Measurements from ENCODE around the gene GATAD2A.
"Not testable (repeated sequence)": the region's sequence is repeated elsewhere in the genome, so short reads cannot be mapped to it uniquely, and the experiment has no call there.

GATAD2A gene, protein sequence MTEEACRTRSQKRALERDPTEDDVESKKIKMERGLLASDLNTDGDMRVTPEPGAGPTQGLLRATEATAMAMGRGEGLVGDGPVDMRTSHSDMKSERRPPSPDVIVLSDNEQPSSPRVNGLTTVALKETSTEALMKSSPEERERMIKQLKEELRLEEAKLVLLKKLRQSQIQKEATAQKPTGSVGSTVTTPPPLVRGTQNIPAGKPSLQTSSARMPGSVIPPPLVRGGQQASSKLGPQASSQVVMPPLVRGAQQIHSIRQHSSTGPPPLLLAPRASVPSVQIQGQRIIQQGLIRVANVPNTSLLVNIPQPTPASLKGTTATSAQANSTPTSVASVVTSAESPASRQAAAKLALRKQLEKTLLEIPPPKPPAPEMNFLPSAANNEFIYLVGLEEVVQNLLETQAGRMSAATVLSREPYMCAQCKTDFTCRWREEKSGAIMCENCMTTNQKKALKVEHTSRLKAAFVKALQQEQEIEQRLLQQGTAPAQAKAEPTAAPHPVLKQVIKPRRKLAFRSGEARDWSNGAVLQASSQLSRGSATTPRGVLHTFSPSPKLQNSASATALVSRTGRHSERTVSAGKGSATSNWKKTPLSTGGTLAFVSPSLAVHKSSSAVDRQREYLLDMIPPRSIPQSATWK

DNA sequence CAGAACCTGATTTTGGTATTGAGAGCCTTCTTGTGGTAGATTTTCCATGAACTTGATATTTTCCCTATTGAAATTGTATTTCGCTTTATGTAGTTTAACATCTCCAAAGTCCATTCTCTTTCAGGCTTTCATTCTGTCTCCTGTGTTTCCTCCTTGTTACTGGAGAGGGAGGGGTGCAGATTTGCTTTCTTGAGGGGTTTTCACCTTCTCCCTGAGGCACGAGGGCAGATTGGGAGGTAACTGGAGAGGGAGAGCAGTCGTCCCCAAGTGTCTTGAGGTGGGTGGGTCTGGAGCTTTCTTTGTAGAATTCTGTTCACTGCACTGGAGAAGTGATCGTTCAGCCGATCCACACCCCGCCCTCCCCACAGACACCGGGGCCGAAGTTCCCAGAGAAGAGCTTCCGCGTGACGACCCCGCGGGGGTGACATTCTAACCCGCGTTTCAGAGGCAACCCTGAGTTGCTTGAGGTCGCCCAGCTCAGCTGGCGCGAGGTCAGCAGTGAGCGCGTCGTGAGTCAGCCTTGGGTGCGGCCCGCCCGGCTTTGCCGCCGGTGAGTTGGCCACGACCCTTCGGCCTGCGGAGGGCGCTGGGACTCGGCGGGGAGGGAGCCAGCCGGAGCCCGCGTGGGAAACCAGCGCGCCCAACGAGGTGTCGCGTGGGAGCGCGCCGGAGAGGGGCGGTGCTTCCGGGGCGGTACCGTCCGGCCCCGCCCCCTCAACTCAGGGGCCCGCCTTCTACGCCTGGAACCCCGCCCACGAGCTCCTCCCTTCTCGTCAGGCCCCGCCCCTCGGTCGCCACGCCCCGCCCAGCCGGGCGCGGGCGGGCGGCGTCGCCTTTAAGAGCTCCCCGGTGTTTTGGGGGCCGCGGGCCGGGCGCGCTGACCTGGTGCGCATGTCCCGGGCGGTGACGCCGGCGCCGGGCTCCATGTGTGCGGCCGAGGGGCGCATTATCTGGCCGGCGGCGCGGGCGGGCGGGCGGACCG lies at the start of gene GATAD2A:
TSS of gene GATAD2A (plus strand) at position 797 of the 982 bp plus-strand sequence. CDS start 59,671 bp downstream, outside the sequence.
- peak; percentile 29 to 55 for DNase-seq

DNA sequence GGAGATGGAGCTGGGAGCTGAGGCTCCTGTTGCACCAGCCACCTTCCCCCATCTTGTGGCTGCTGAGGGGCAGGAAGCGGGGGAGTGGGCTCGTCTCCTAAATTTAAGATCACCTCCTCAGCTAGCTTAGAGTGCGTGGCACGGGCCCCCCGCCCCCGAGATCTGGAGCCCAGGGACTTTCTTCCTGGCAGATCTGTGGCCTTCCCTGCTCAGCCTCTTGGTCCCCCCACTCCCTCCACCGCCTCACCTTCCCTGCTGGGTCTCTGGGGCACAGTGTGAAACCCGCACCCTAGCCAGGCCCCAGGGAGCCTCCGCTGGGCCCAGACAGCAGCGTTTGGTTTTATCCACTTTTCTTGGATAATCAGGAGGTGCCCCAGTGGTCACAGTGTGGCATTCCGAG lies 49.0 kb upstream of the GATAD2A start:
- no peak for DNase-seq

DNA sequence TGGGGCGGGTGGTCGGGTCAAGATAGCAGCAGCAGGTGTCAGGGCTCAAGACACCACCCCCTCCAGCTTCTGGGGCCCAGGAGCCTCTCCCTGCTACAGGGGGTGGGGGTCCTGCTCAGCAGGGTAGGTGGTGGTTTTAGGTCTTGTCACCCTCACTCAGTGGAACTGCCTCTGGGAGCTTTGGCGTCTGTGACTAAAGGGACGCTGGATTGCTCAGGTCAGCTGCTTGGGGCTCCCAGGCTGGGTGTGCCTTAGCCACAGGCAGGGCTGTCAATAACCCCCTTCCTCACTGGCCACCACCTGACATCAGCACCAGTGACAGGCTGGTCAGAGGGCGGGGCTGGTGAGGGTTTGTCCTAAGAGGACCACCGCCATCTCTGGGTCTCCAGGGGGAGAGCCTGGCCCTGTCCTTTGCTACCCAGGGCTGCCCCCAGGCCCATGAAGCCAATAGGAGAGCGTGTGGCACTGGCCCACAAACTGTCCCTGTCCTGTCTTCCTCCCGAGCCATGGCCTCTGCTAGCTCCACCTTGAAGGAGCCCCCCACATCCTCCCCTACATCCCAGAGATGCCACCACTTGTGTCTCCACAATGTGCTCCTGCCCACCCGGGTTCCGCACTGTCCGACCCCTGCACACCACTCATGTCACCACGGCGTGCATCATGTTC lies 48.4 kb upstream of the GATAD2A start:
- no peak for DNase-seq

DNA sequence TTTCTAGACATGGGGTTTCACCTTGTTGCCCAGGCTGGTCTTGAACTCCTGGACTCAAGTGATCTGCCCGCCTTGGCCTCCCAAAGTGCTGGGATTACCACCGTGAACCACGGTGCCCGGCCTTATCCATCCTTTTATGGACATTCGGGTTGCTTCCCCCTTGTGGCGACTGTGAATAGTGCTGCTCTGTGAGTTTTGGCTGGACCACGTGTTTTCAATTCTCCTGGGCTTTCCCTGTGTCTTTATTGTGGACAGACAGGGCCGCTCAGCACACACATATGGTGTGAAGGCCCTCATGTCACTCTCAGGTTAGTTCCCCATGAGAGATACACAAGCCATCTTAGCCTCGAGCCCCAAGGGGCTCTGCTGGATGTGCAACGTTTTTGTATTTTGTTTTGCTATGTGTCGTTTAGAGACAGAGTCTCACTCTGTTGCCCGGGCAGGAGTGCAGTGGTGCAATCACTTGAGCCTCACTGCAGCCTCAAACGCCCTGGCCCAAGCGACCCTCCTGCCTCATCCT lies 44.3 kb upstream of the GATAD2A start:
- DNase-seq, result no peak

DNA sequence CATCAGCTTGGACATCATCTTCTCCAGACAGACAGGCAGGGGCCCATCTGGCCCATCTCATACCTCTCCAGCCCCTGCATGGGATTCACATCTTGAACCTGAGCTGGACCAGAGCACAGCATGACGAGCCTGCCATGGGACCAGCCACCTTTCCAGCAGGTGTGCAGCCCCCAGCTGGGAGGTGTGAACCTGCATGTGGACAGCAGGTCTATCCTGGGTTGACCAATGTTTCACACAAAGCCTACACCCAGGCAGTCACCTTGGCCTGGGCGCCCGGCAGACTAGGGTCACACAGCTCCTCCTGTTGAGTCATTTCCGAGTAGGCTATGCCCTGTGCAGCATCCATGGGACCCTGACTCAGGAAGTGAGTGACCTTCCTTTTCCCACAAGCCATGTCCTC lies 43.4 kb upstream of the GATAD2A start:
- no peak for DNase-seq

DNA sequence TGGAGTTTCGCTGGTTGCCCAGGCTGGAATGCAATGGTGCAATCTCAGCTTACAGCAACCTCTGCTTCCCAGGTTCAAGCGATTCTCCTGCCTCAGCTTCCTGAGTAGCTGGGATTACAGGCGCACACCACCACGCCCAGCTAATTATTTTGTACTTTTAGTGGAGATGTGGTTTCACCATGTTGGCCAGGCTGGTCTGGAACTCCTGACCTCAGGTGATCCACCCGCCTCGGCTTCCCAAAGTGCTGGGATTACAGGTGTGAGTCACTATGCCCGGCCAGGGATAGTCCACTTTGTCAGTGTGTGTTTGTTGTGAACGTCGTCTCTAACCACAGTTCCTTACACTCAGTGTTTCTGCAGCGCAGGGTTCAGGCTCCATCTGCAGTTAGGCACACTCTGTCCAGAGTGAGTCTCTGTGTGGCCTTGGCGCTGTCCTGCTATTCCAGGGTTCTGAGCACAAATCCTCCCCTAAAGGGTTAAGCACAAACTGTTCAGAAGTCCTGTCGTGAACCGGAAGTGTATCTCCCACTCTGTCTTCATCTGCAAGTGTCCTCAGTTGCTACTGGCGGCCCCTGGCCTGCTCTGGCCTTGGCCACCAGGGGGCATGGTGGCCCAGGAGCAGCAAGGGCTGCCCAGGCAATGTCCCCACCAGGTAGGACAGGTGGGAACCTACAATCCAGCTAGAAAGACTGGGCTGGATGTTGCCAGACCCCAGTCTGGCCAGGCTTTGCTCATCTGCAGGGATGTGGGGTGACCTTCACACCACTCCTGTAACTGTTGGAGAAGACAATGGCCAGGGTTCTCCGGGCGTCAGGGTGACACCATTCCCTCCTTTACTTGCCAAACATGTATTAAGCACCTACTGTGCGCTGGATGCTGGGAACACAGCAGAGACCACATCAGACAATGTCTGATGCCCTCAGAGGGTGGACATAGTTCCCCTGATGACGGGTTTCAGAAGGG lies 38.8 kb upstream of the GATAD2A start:
- DNase-seq, result no peak

DNA sequence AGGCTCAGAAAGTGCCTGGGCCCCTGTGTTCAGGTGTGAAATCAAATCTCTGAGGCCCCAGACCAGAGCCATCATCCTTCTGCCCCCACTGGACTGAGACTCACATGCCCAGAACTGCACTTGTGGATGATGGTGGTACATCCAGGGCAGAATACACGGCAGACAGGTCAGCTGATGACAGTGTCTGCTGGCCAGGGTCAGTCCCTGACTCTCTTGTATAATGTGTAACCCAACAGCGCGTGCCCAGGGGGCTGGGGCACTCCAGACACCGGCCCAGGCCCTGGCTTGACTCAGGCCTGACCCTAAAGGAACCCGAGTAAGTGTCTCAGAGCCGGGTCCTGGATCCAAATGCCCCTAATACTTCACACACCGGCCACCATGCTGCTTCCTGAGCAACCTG lies 37.4 kb upstream of the GATAD2A start:
- no peak for DNase-seq

DNA sequence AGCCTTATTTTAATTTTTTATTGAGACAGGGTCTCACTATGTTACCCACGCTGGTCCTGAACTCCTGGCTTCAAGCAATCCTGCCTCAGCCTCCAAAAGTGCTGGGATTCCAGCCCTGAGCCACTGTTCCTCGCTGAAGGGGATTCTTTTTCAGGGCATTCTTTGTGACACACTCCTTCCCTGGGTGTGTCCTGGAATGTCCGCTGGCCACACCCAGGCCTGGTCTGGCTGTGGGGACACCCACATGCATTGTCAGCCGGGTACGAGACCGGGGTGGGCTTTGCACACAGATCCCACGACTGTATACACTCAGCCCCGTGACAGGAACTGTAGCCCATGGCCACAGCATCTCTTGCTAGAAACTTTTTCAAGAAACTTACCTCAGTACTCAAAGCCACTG lies 34.4 kb upstream of the GATAD2A start:
- DNase-seq, result no peak

DNA sequence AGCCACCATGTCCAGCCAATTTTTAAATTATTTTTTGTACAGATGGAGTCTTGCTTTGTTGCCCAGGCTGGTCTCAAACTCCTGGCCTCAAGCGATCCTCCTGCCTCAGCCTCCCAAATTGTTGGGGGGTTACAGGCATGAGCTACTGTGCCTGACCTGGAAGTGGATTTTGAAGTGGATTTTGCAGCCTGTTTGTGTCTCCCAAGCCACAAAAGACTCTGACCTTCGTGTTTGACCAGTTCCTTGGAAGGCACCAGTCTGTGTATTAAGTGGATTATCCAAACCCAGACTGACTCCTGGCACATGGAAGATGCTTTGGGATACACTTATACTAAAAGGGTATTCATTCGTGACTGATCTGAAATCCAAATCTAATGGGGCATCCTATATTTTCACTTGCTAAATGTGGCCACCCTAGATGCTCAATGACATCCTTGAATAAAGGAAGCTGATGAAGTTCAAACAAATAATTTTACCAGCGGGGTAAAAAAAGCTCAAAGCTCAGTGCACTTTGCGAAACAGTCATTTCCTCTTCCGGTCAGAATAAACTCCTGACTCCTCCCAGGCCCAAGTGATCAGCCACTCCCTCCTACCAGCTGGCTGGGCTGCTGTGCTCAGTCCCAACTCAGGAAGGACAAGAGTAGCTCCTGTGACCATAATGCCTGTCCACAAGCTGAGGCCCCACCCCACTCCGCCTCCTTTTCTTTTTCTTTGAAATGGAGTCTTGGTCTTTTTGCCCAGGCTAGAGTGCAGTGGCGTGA lies 32.6 kb upstream of the GATAD2A start:
- no peak for DNase-seq

DNA sequence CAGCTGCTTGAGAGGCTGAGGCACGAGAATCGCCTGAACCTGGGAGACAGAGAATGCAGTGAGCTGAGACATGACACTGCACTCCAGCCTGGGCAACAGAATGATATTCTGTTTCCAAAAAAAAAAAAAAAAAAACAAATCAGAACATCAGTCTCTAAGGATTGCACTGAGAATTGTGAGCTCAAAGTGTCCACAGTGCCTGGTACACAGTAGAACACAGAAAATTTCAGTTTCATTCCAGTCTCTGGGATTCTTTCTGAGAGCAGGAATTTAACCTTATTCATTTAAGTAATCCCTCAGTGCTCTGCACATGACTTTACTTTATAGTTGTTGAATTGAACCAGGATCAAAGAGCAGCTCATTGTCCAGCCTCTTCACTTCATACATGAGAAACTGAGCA lies 25.9 kb upstream of the GATAD2A start:
- no peak for DNase-seq

DNA sequence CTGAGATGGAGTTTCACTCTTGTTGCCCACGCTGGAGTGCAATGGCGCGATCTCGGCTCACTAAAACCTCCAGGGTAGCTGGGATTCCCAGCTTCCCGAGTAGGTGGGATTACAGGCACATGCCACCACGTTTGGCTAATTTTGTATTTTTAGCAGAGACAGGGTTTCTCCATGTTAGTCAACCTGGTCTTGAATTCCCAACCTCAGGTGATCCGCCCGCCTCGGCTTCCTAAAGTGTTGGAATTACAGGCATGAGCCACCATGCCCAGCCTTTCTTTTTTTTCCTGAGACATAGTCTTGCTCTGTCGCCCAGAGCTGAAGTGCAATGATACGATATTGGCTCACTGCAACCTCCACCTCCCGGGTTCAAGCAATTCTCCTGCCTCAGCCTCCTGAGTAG lies 25.2 kb upstream of the GATAD2A start:
- DNase-seq, result not testable (repeated sequence)

DNA sequence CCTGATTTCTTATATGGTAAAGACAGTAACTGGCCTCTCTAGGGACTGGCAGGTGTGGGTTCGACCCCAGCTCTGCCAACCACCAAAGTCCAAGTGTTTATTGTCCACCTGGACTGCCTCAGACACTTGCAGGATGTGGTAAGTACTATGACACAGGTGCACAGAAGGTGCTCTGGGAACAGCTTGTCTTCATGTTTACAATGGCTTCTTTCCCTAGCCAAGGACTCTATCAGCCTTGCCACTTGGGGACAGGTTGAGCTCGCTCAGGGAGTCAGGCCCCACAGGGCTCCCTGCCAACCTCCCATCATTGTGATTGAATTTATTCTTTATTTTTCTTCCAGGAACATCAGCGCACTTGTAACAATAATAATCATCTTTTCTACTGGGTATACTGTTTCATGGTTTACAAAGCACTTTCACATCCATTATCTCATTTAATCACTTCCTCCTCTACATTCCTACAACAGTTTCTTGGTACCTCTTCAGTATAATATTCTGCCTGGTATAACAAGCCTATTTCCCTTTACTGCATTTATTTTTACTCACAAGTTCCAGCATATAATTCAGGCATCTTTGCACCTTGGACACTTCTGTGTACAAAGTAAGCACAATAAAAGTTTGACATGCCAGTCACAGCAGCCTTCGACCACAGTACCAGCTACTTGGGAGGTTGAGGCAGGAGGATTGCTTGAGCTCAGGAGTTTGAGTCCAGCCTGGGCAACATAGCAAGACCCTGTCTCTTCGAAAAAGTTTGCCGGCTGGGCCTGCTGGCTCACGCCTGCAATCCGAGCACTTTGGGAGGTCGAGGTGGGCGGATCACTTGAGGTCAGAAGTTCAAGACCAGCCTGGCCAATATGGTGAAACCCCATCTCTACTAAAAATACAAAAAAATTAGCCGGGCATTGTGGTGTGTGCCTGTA lies 24.2 kb upstream of the GATAD2A start:
- DNase-seq, result no peak

DNA sequence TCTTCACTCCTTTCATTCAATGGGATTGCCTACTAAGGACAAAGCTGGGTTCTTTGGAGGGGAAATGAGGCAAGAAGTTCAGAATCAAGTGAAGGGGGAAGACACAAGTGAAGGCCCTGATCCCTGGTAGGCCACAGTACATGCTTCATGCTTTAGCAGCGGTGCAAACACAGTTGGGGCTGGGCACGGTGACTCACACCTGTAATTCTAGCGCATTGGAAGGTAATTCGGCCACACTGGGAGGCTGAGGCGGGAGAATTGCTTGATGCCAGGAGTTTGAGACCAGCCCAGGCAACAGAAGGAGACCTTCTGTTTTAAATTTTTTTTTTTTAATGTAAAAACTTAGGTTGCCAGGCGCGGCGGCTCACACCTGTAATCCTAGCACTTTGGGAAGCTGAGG lies 23.4 kb upstream of the GATAD2A start:
- DNase-seq, result no peak

DNA sequence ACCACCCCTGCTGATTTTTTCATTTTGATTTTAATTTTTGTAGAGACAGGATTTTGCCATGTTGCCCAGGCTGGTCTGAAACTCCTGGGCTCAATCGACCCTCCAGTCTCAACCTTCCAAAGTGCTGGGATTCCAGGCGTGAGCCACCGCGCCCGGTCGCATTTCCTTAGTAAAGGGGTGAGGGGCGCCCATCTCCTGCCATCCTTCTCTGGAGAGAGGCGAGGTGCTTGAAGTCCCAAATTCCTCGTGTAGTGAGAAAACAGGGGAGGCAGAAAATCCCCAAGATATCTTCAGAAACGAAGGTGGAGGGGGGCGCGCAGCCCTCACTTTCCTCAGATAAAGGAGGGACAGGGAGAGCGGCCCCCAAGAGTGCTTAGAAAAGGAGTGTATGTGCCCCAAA lies 21.0 kb upstream of the GATAD2A start:
- no peak for DNase-seq

DNA sequence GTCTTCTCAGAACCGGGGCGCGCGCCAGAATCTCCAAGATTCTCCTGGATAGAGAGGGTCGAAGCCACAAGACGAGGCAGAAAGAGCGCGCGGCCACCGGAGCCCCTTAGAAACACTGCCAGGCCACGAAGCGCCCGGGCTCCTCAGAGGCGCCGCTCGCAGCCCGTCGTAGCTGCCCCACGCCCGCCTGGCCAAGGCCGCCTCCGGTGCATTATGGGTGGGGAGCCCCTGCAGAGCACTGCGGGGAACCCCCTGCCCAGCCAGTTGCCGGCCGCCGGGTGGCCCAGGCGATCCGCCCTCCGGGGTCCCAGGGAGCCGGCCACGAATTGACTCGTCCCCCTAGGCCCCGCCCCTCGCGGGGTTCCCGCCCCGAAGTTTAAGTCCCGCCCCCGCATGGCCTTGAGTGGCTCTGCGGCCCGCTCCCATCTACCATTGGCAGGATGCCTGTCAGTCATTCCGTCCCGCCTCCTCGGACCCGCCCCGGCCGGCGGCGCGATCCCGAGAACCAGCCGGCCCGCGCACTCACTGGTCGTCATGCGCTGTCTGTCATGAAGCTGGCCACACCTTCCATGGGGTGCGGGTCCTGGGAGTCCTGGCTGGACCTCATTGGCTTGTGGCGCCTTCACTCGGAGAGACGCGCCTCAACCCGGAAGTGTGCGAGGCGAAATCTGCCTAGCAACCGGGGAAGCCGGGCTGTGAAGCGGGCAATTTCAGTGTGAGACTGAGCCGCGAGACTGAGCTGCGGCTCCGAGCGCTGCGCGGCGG lies 20.2 kb upstream of the GATAD2A start:
- DNase-seq, result peak; percentile 100

DNA sequence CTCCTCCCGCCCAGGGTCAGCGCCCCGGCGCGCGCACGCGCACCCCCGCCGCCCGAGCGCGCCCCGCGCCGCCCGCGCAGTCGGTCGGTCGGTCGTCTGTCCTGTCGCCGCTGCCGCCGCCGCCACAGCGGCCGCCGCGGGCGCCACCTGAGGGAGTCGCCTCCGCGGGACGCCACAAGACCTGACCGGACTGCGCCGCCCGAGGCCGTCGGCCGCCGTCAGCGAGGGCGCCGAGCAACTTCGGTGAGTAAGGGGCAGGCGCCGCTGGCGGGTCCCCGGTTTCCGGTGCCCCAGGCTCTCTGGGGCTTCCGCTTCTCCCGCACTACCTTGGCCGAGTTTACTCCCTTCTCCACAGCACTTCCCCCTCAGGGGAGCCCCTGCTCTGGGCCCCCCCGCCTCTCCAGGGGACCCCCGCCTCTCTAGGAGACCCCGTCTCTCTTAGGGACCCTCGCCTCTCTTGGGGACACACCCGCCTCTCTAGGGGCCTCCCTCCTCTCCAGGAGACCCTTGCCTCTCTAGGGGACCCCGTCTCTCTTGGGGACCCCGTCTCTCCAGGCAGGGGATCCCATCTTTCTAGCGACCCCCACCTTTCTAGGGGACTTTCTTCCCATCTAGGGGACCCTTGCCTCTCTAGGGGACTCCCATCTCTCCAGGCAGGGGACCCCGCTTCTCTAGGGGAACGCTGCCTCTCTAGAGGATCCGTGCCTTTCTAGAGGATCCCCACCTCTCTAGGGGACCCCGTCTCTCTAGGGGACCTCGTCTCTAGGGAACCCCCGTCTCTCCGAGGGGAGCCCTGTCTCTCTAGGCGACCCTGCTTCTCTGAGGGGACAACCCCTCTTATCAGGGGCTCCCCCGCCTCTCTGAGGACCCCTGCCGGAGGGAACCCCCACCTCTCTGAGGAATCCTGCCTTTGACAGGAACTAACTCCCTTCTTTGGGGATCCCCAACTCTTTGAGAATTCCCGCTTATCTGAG lies 19.3 kb upstream of the GATAD2A start:
- no peak for DNase-seq

DNA sequence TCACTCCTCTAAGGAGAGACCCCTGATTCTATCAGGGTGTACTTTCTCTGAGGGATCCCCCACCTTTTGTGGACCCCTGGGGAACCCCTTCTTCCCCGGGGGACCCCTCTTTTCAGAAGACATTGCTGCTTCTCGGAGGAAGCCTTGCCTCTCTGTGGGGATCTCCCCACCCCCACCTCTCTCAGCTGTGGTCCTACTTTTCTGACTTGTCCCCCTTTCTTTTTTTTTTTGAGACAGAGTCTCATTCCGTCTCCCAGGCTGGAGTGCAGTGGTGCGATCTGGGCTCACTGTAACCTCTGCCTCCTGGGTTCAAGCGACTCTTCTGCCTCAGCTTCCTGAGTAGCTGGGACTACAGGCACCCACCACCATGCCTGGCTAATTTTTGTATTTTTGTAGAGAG lies 18.4 kb upstream of the GATAD2A start:
- DNase-seq, result no peak
